Loucy (cell line): ENCODE data around the gene ALPG.
"Not testable (repeated sequence)": the region's sequence is repeated elsewhere in the genome, so short reads cannot be mapped to it uniquely, and the experiment has no call there.

Experiments used
- H2AFZ ChIP-seq: fragments of 200-600 bp; sonication (generic); 2 replicates; pipeline ENCODE4 v1.6.0; 2016; ENCODE audit warnings: antibody characterized with exemption, mild to moderate bottlenecking, low read length, moderate library complexity
- H3F3A ChIP-seq: fragments of 200-600 bp; 2 replicates; pipeline ENCODE4 v1.6.0; 2016; ENCODE audit warnings: antibody characterized with exemption, low read depth, mild to moderate bottlenecking
- H3K27me3 ChIP-seq: fragments of 200-600 bp; sonication (generic); 2 replicates; pipeline ENCODE4 v1.6.1; 2014; ENCODE audit warnings: low read length, mild to moderate bottlenecking; ENCODE audit not compliant: insufficient read depth, poor library complexity, severe bottlenecking
- H3K36me3 ChIP-seq: fragments of 200-600 bp; sonication (generic); 2 replicates; pipeline ENCODE4 v1.6.1; 2016; ENCODE audit warnings: low read length; ENCODE audit not compliant: insufficient read depth
- H3K4me1 ChIP-seq: fragments of 200-600 bp; sonication (generic); 2 replicates; pipeline ENCODE4 v1.5.1; 2014; ENCODE audit warnings: low read length, mild to moderate bottlenecking; ENCODE audit not compliant: insufficient read depth, poor library complexity, severe bottlenecking
- H3K4me2 ChIP-seq: fragments of 200-600 bp; sonication (generic); 2 replicates; pipeline ENCODE4 v1.6.0; 2014; ENCODE audit warnings: antibody characterized with exemption, low read length, low read depth, mild to moderate bottlenecking; ENCODE audit not compliant: poor library complexity, severe bottlenecking
- H3K4me3 ChIP-seq: fragments of 200-600 bp; sonication (generic); 2 replicates; pipeline ENCODE4 v1.5.1; 2014; ENCODE audit warnings: low read length, mild to moderate bottlenecking, mixed read lengths; ENCODE audit not compliant: poor library complexity, severe bottlenecking
- H3K79me2 ChIP-seq: fragments of 200-600 bp; sonication (generic); 2 replicates; pipeline ENCODE4 v1.6.1; 2014; ENCODE audit warnings: low read length; ENCODE audit not compliant: insufficient read depth
- H3K9ac ChIP-seq: fragments of 200-600 bp; sonication (generic); 2 replicates; pipeline ENCODE4 v1.6.0; 2014; ENCODE audit warnings: mild to moderate bottlenecking, low read depth, low read length, moderate library complexity; ENCODE audit not compliant: poor library complexity, severe bottlenecking
- H3K9me2 ChIP-seq: fragments of 200-600 bp; sonication (generic); replicated peaks from 2 replicates; pipeline ENCODE4 v1.6.1; 2016; ENCODE audit warnings: low read depth, low read length, mixed read lengths
- H3K9me3 ChIP-seq: fragments of 200-600 bp; sonication (generic); 2 replicates; pipeline ENCODE4 v1.6.1; 2014; ENCODE audit warnings: mild to moderate bottlenecking, antibody characterized with exemption, low read length, low read depth; ENCODE audit not compliant: insufficient read depth
- H4K20me1 ChIP-seq: fragments of 200-600 bp; sonication (generic); 2 replicates; pipeline ENCODE4 v1.6.0; 2014; ENCODE audit warnings: antibody characterized with exemption, low read length, mild to moderate bottlenecking; ENCODE audit not compliant: insufficient read depth, poor library complexity, severe bottlenecking
- CTCF ChIP-seq: fragments of 200-600 bp; sonication (generic); conservative IDR thresholded peaks from 2 replicates; pipeline ENCODE4 v1.5.1; 2014; ENCODE audit warnings: mild to moderate bottlenecking, antibody characterized with exemption, low read length
- EZH2phosphoT487 ChIP-seq: fragments of 200-600 bp; IDR thresholded peaks from 2 replicates; pipeline ENCODE4 v1.6.1; 2018; ENCODE audit warnings: antibody characterized with exemption, mild to moderate bottlenecking, moderate library complexity, borderline replicate concordance

ALPG gene

GRCh38 chr2:232368311-232368731 is 38.3 kb upstream of the ALPG start:
- H3K9me3 ChIP-seq, result no peaks in the 10 kb centered on the region
- no peak overlapping the region for H3K4me3 ChIP-seq
- H3K36me3 ChIP-seq, result no peaks in the 10 kb centered on the region
- H3K9ac ChIP-seq, result no peak overlapping the region
- H4K20me1 ChIP-seq, result no peaks in the 10 kb centered on the region
- TF ChIP-seq CTCF, result no peak
- TF ChIP-seq EZH2phosphoT487, result no peak
- no peaks in the 10 kb centered on the region for H3K9me2 ChIP-seq
- H2AFZ ChIP-seq, result no peak overlapping the region
- peaks cover 16% of the 10 kb centered on the region for H3K4me1 ChIP-seq
- H3K4me2 ChIP-seq, result no peak overlapping the region
- H3K79me2 ChIP-seq, result no peaks in the 10 kb centered on the region
- no peaks in the 10 kb centered on the region for H3K27me3 ChIP-seq
- no peaks in the 10 kb centered on the region for H3F3A ChIP-seq

DNA sequence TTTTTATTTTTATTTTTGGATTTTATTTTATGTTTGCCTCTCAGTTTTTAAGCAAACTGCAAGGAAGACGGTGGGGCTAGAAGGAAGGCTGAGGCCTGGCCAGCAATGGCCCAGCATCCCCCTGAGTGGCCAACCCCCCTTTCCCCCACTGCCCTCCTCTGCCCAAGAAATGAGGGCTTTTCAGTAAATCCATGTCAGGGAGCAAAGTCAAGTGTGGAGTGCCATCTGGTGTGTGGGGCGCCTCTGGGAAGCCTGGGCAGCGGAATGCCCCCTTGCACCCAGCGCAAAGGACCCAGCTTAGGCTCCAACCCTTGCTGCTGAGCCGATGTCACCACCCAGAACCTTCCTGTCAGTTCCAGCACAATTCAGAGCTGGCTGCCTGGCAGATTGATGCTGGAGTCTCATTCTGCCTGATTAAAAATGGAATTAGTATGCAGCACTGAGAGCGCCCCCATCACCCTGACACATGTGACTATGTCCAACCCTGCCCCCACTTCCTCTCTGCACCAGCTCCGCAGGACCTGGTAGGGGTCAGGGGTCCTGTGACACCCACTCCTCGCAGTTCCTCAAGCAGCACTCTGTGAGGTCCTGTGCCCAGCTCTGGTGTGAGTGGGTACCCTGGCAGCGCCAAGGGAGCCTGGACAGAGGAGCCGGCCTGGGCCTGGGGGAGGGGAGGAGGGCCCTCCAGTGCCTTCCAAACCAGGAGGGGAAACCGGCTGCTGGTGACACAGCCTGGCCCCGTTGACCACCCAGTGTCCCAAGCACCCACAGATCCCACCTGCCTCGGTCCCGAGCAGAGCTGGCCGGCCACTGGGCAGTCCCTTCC is 37.3 kb upstream of the ALPG start:
- no peaks in the 10 kb centered on the region for H3K9me2 ChIP-seq
- no peaks in the 10 kb centered on the region for H3K36me3 ChIP-seq
- H3K79me2 ChIP-seq, result no peaks in the 10 kb centered on the region
- no peaks in the 10 kb centered on the region for H4K20me1 ChIP-seq
- H2AFZ ChIP-seq, result no peak overlapping the region
- H3K9me3 ChIP-seq, result no peaks in the 10 kb centered on the region
- H3K27me3 ChIP-seq, result no peaks in the 10 kb centered on the region
- H3F3A ChIP-seq, result no peaks in the 10 kb centered on the region
- H3K9ac ChIP-seq, result no peak overlapping the region
- H3K4me3 ChIP-seq, result no peak overlapping the region
- peaks cover 6% of the 10 kb centered on the region for H3K4me1 ChIP-seq
- TF ChIP-seq EZH2phosphoT487 (no peak), CTCF (no peak)
- H3K4me2 ChIP-seq, result no peak overlapping the region

GRCh38 chr2:232370007-232370406 is 36.6 kb upstream of the ALPG start:
- H3K4me2 ChIP-seq, H3K27me3 ChIP-seq, H3K9me2 ChIP-seq, H3K9me3 ChIP-seq, H3K36me3 ChIP-seq, H2AFZ ChIP-seq, H3K79me2 ChIP-seq, H4K20me1 ChIP-seq, H3F3A ChIP-seq, H3K4me1 ChIP-seq, H3K4me3 ChIP-seq, H3K9ac ChIP-seq: not testable (repeated sequence)
